Measurements from ENCODE around the gene RNF222.

Gene RNF222

GRCh38 chr17:8397636-8398035 lies at the start of gene RNF222:
Gene RNF222 (minus strand): TSS chr17:8397827. CDS start chr17:8393461, 4,366 bp downstream.
- DNase-seq = no peak

GRCh38 chr17:8445536-8445935 lies 47.9 kb upstream of the RNF222 start:
- no peak for DNase-seq

- DNase-seq = no peak
Observed at GRCh38 chr17:8444494-8444893, 46.9 kb upstream of the RNF222 start.

GRCh38 chr17:8443756-8444155 lies 46.1 kb upstream of the RNF222 start:
- DNase-seq = no peak

- no peak for DNase-seq
Observed at GRCh38 chr17:8442310-8442709, 44.7 kb upstream of the RNF222 start.

GRCh38 chr17:8441690-8442089 lies 44.1 kb upstream of the RNF222 start:
- DNase-seq = no peak

GRCh38 chr17:8439681-8440080 lies 42.1 kb upstream of the RNF222 start:
- DNase-seq = no peak

- no peak for DNase-seq
Observed at GRCh38 chr17:8438441-8438840, 40.8 kb upstream of the RNF222 start.

- DNase-seq = no peak
Observed at GRCh38 chr17:8436844-8437171, 39.2 kb upstream of the RNF222 start.

GRCh38 chr17:8436169-8436843 lies 38.7 kb upstream of the RNF222 start:
- peak; percentile 59 for DNase-seq

GRCh38 chr17:8435245-8436168 lies 37.9 kb upstream of the RNF222 start, which contains the start of gene NDEL1:
Gene NDEL1 (plus strand): TSS chr17:8435884. CDS start chr17:8444272, 8,388 bp downstream.
- peak; percentile 95 for DNase-seq

GRCh38 chr17:8430966-8431365 lies 33.3 kb upstream of the RNF222 start:
- no peak for DNase-seq

GRCh38 chr17:8426802-8427201 lies 29.2 kb upstream of the RNF222 start:
- no peak for DNase-seq

- peak; percentile 16 for DNase-seq
Observed at GRCh38 chr17:8426094-8426720, 28.6 kb upstream of the RNF222 start.

GRCh38 chr17:8421571-8421970 lies 23.9 kb upstream of the RNF222 start:
- DNase-seq = no peak

- DNase-seq = peak; percentile 1
Observed at GRCh38 chr17:8420041-8420934, 22.7 kb upstream of the RNF222 start.

GRCh38 chr17:8419305-8419704 lies 21.7 kb upstream of the RNF222 start:
- no peak for DNase-seq

GRCh38 chr17:8418471-8418870 lies 20.8 kb upstream of the RNF222 start:
- DNase-seq = no peak

- DNase-seq = no peak
Observed at GRCh38 chr17:8417806-8418205, 20.2 kb upstream of the RNF222 start.

- DNase-seq = no peak
Observed at GRCh38 chr17:8413938-8414337, 16.3 kb upstream of the RNF222 start.

- no peak for DNase-seq
Observed at GRCh38 chr17:8413328-8413727, 15.7 kb upstream of the RNF222 start.

GRCh38 chr17:8412089-8412488 lies 14.5 kb upstream of the RNF222 start:
- DNase-seq = no peak

- DNase-seq = no peak
Observed at GRCh38 chr17:8410883-8411238, 13.2 kb upstream of the RNF222 start.

All from NCI-H69 (cell line).